Panc1 (cell line): ENCODE results near the gene KAZN. TPM values are rescaled to one million over a fixed set of nuclear protein-coding genes. Genes with fewer than 3 reads are reported as not detected.

ENCODE experiments used
- ATAC-seq: fragments of 200-7000 bp; cut with Tn5 transposase; 2 replicates; pipeline ENCODE4 v1.9.1; 2020; ENCODE audit warnings: mild to moderate bottlenecking, moderate library complexity
- BruUV-seq: library from RNA; stranded (reverse); fragments of 400-500 nt; replicated peaks from 2 replicates; lab custom pipeline; 2021; lab: Mats Ljungman, UMichigan
- CTCF ChIA-PET: fragments of 300-600 bp; sonication (Branson Sonifier 250); formaldehyde crosslinking; loops from one replicate; lab custom pipeline; 2022; ENCODE audit warnings: antibody characterized with exemption; lab: Charles Lee
- POLR2A ChIA-PET: fragments of 300-600 bp; sonication (Branson Sonifier 250); formaldehyde crosslinking; loops from one replicate; lab custom pipeline; 2022; ENCODE audit warnings: antibody characterized with exemption; lab: Charles Lee
- DNase-seq: peaks from one replicate; pipeline ENCODE4 v3.0.0-alpha.2; 2010; ENCODE audit warnings: low read depth, low spot score
- H3K27ac ChIP-seq: 2 replicates; pipeline ENCODE4 v1.5.1; 2011; ENCODE audit warnings: mild to moderate bottlenecking, low read length, inconsistent platforms
- H3K27me3 ChIP-seq: fragments of 200-500 bp; sonication (Bioruptor generic); 2 replicates; pipeline ENCODE4 v1.6.0; 2014; ENCODE audit warnings: low read length, inconsistent platforms; ENCODE audit not compliant: control insufficient read depth, insufficient read depth
- H3K36me3 ChIP-seq: fragments of 200-500 bp; sonication (Bioruptor generic); 2 replicates; pipeline ENCODE4 v1.5.1; 2014; ENCODE audit warnings: inconsistent platforms, mild to moderate bottlenecking, low read length, moderate library complexity; ENCODE audit not compliant: control insufficient read depth, insufficient read depth
- H3K4me1 ChIP-seq: 2 replicates; pipeline ENCODE4 v1.5.1; 2011; ENCODE audit warnings: inconsistent platforms, mild to moderate bottlenecking, low read length, moderate library complexity; ENCODE audit not compliant: control insufficient read depth, insufficient read depth
- H3K4me3 ChIP-seq, 2 experiments: 2 replicates each; pipeline ENCODE4 v1.5.1; 2011 to 2012; ENCODE audit warnings: low read depth in 2 of 2, low read length in 2 of 2, mild to moderate bottlenecking in 2 of 2, inconsistent platforms in 1 of 2, moderate library complexity in 1 of 2
- H3K9me3 ChIP-seq: fragments of 200-500 bp; sonication (Bioruptor generic); 2 replicates; pipeline ENCODE4 v1.5.1; 2014; ENCODE audit warnings: low read depth, mild to moderate bottlenecking, inconsistent platforms, low read length, moderate library complexity; ENCODE audit not compliant: control insufficient read depth, insufficient read depth
- CTCF ChIP-seq: fragments of 450-650 bp; IDR thresholded peaks from 2 replicates; pipeline ENCODE4 v1.5.1; 2017; ENCODE audit warnings: mild to moderate bottlenecking
- POLR2AphosphoS5 ChIP-seq: IDR thresholded peaks from 2 replicates; pipeline ENCODE4 v1.6.1; 2012; ENCODE audit warnings: mild to moderate bottlenecking, low read depth, low read length, moderate library complexity
- REST ChIP-seq, 2 experiments: IDR thresholded peaks; 2 replicates each; pipeline ENCODE4 v1.6.1; 2011 to 2012; ENCODE audit warnings: low read depth in 2 of 2, control low read depth in 1 of 2, low read length in 1 of 2, mild to moderate bottlenecking in 1 of 2, moderate library complexity in 1 of 2; ENCODE audit not compliant: insufficient read depth in 1 of 2
- SIN3A ChIP-seq: IDR thresholded peaks from 2 replicates; pipeline ENCODE4 v1.6.1; 2012; ENCODE audit warnings: low read depth, mild to moderate bottlenecking, low read length, moderate library complexity, borderline replicate concordance; ENCODE audit not compliant: insufficient read depth
- TCF7L2 ChIP-seq: IDR thresholded peaks from 2 replicates; pipeline ENCODE4 v1.6.1; 2011; ENCODE audit warnings: mild to moderate bottlenecking, low read depth, low read length, inconsistent platforms
- in situ Hi-C: cut with HindIII; loops from 2 replicates; pipeline ENCODE4 v1.10.0; 2016; ENCODE audit warnings: low sequenced_read_pairs, low pct_unique_long_range_greater_than_20kb
- intact Hi-C: fragments of 100-400 bp; cut with micrococcal nuclease; formaldehyde crosslinking; loops from one replicate; pipeline ENCODE4 v1.10.0; 2022; ENCODE audit not compliant: unreplicated experiment
- total RNA-seq: library from RNA; stranded (reverse); gene quantifications from one replicate; pipeline ENCODE4 v1.2.1, GENCODE V29; 2021; ENCODE audit not compliant: unreplicated experiment

Gene KAZN
- total RNA-seq, 1 experiment from 2014 or later: 6.6 TPM

GRCh38 chr1:14809191-14809981, 210.9 kb downstream of the KAZN start:
- in situ Hi-C loops (no loop called here), intact Hi-C loops (no loop called here)
- Histone ChIP-seq H3K9me3 (0 out of 2 replicates have a peak, but pooled peaks cover 2% of the 10 kb centered on the region), H3K27me3 (no peaks in the 10 kb centered on the region), H3K27ac (no peak overlapping the region), H3K36me3 (no peaks in the 10 kb centered on the region), H3K4me3 (no peak overlapping the region), H3K4me1 (no peaks in the 10 kb centered on the region)
- no peak for ATAC-seq
- BruUV-seq: no TSS peak
- TF ChIP-seq REST (IDR thresholded peaks at IDR 0.05; ENCODE audit: insufficient read depth in 1 of 2, low read depth in 2 of 2, low read length in 1 of 2): no peak
- no peak for TF ChIP-seq CTCF
- TF ChIP-seq POLR2AphosphoS5: no peak
- no peak for TF ChIP-seq SIN3A
- no peak for TF ChIP-seq TCF7L2
- CTCF ChIA-PET: no interaction called here
- POLR2A ChIA-PET: no interaction called here
- no peak for DNase-seq

- BruUV-seq: no TSS peak
- Histone ChIP-seq H3K27ac (no peak overlapping the region), H3K4me3 (no peak overlapping the region), H3K4me1 (no peaks in the 10 kb centered on the region), H3K27me3 (no peaks in the 10 kb centered on the region), H3K9me3 (0 out of 2 replicates have a peak, but pooled peaks cover 2% of the 10 kb centered on the region), H3K36me3 (no peaks in the 10 kb centered on the region)
- POLR2A ChIA-PET: no interaction called here
- no peak for ATAC-seq
- CTCF ChIA-PET: no interaction called here
- DNase-seq: no peak
- intact Hi-C loops: no loop called here
- in situ Hi-C loops: no loop called here
- TF ChIP-seq SIN3A (no peak), TCF7L2 (no peak), POLR2AphosphoS5 (no peak), REST (IDR thresholded peaks at IDR 0.05; ENCODE audit: insufficient read depth in 1 of 2, low read depth in 2 of 2, low read length in 1 of 2) (no peak), CTCF (no peak)
Observed at GRCh38 chr1:14810595-14811361, 212.3 kb downstream of the KAZN start.
